NCI-H1105 treated with DMSO at 0.1 percent for 48 hours (cell line): ENCODE measurements around the gene SLC4A1AP.

Experiments used
- DNase-seq: peaks from one replicate; lab custom pipeline; 2025; lab: John Stamatoyannopoulos, UW

SLC4A1AP gene

DNA sequence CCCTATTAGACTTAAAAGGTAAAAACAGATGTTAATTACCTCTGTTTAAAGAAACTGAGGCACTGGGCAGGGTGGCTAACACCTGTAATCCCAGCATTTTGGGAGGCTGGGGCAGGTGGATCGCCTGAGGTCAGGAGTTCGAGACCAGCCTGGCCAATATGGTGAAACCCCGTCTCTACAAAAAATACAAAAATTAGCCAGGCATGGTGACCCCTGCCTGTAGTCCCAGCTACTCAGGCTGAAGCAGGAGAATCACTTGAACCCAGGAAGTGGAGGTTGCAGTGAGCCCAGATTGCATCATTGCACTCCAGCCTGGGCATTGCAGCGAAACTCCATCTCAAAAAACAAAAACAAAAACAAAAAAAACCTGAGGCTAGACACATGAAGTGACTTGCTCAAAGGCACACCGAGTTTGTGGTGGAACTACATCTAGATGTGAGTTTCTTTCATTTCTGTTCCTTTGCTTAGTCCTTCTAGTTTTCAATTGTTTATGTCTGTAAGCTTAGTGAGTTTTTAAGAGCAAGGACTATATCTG, 40.7 kb downstream of the SLC4A1AP start:
- DNase-seq, result no peak

DNA sequence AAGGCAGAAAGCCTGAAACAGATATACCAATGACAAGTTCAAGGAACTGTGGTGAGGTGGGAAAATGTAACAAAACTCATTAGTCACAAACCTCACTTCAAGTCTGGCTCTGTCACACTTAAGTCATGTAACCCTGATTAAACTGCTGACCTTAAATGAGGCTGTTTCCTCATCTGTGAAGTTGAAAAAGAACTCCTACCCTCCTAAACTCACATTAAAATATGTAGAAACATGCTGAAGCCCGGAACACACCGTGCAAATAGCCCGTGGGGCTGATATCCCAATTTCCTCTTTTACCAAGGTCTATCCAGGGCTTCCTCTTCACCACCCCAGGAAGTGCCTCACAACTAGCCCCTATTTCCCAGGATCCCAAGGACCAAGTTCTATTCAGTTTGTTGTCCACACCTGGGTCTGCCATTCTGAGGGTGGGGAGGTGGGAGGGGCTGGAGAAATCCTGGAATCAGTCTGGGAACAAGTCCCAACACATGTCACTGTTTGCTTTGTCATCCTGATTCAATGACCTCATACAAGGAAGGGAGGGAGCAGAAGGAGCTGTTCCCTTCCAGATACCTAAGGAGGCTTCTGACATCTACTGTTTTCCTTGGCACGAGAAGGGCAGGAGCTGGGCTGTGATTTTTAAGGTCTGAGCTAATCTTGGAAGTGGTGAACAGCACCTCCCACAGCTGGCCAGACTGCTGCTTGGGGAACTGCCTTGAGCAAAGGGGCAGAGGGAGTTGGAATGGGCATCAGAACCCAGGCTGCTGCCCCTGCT, 42.3 kb downstream of the SLC4A1AP start:
- DNase-seq, result no peak

- DNase-seq, result no peak
These were observed 44.0 kb downstream of the SLC4A1AP start for GRCh38 chr2:27707462-27708256.

DNA sequence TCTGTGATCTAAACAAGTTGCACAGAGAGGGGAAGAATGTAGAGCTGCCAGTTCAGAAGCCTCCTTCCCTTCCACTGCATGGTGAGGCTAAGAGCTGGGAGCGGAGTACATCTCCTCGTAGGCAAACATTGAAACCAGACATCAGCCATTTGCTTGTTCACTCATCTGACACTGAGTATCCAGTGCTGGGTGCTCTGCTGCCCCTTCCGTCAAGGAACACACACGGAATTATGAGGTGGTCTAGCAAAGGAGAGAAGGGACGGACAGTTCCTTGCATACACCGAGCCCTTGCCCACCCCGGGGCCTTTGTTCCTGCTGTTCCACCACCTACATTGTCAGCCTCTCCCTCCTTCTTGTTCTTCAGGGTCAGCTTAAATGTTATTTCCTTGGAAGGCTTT, 44.6 kb downstream of the SLC4A1AP start:
- DNase-seq, result no peak

GRCh38 chr2:27708666-27709065, 45.0 kb downstream of the SLC4A1AP start:
- DNase-seq, result no peak

DNA sequence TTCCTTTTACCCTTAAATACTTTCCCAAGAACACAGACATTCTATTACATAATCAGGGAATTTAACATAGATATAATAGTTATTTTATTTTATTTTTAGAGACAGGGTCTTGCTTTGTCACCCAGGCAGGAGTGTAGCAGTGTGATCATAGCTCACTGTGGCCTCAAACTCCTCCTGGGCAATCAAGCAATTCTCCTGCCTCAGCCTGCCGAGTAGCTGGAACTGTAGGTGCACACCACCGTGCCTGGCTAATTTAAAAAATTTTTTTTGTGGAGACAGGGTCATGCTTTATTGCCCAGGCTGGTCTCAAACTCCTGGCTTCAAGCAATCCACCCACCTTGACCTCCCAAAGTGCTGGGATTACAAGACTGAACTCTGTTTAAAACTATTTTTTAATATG, 45.6 kb downstream of the SLC4A1AP start:
- no peak for DNase-seq

DNA sequence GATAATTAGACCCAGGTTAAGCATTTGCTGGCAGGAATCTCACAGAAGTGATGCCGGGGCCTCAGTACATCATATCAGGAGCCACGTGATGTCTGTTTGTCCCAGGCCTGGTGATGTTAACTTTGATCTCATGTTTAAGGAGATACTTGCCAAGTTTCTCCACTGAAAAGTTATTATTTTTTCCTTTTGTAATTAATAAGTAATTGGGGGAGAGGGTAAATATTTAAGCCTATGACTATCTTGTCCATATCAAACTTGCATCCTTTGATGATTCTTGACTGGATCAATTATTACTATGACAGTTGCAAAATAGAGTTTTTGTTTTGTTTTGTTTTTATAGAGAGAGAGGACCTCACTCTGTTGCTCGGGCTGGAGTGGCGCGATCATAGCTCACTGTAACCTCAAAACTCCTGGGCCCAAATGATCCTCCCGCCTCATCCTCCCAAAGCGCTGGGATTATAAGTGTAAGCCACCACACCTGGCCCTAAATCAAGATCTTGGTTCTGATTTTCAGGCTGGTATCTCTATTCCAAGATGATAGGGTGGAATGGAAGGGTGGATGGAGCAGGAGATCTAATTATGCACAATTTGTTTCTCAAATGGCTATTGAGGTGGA, 46.4 kb downstream of the SLC4A1AP start:
- DNase-seq, result no peak

DNA sequence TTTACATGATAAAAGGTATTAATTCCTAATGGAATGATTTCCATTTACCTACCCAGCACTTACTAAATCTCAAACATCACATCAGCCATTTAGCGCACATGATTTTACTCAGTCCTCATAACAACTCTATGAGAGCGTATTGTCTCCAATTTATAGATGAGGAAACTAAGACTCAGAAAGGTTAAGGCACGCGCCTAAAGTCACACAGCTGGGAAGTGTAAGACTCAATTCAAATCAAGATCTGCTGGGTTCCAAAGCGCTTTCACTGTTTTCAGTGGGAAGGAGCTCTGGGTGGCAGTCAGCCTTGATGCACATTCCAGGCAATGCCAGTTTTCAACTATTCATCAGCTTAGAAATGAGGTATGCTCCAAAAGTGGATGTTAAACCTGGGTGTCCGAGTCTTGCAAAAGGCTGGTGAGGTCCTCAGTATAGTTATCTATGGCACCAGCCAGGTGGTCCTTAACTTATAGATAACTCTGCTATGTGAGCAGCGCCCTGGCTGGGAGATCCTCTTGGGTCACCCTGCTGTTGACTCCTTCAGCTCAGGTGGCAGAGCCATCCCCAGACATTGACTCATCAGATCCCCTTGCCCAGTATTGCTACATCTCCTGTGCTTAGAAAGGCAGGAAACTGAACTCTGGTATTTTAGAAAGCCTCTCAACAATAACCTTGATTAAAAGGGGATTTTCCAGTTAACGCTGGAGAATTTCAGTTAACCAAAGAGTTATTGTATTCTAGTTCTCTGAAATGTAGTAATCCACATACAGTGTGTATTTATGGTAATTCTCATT, 47.1 kb downstream of the SLC4A1AP start:
- DNase-seq, result no peak

DNA sequence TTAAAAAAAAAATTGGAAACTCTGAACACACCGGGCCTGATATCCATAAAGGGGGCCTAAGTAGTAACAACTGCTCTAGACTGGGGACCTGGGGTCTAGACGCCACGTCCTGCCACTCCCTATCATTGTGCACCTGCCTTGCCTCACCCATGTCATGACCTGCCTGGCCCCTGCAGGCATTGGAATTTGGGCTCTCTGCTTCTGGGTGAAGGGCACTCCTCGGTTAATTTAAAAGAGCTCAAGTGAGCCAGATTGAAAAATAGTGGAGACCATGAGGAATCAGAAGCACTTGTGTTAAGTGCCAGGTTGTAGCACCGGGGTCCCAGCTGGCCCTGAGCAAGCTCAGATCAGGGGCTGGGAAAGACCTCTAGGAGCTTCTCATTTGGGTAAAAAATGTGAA, 48.1 kb downstream of the SLC4A1AP start:
- DNase-seq, result no peak

- DNase-seq, result no peak
These were observed 48.8 kb downstream of the SLC4A1AP start for GRCh38 chr2:27712522-27712921.

- no peak for DNase-seq
These were observed 49.5 kb downstream of the SLC4A1AP start for GRCh38 chr2:27713201-27713600.

DNA sequence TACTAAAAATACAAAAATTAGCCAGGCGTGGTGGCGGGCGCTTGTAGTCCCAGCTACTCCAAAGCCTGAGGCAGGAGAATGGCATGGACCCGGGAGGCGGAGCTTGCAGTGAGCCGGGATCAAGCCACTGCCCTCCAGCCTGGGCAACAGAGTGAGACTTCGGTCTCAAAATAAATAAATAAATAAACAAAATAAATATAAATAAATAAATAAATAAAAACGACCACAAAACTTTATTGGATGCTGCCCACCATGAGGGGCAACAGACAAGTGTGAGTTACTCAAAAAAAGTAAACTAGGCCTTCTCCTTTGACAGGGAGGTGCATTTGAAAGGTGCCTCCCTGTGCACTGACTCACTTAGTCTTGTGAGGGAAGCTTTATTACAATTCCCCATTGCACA, 50.4 kb downstream of the SLC4A1AP start:
- DNase-seq, result no peak

- DNase-seq, result no peak
These were observed 51.2 kb downstream of the SLC4A1AP start for GRCh38 chr2:27714851-27715291.

- DNase-seq, result peak; percentile 9
These were observed 51.9 kb downstream of the SLC4A1AP start for GRCh38 chr2:27715318-27716210.

DNA sequence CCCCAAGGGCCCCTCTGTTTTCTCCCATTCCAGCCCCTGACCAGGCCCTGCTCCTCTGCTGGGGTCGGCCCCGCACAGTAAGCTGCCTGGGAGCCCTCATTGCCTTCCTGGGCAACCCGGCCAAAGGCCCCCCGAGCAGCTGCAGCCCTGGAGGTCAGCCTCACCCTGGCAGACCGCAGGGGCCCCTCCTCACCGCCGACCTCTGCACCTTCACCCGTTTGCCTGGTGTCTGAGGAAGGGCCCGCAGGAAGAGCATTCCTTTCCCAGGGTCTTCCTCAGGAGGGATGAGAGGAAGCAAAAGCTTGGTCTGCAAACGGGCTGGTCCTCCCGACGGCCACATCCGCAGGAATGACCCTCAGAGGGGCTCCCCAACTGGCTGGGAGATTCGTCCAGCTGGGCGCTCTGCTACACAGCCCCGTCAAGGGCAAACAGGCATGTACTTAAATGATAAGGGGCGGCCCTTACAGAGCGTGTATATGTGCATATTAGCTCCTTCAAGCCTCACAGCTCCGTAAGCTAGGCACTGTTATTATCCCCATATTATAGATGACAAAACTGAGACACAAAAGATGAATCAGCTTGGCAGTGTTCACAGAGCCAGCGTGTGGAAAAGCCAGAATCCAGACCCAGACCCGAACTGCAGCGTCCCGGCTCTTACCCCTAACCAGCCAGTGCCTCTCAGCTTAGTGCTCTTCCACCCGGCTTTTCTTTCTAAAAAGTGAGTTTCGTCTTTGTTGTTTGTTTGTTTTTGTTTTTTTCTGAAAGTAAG, 52.8 kb downstream of the SLC4A1AP start:
- DNase-seq, result no peak

DNA sequence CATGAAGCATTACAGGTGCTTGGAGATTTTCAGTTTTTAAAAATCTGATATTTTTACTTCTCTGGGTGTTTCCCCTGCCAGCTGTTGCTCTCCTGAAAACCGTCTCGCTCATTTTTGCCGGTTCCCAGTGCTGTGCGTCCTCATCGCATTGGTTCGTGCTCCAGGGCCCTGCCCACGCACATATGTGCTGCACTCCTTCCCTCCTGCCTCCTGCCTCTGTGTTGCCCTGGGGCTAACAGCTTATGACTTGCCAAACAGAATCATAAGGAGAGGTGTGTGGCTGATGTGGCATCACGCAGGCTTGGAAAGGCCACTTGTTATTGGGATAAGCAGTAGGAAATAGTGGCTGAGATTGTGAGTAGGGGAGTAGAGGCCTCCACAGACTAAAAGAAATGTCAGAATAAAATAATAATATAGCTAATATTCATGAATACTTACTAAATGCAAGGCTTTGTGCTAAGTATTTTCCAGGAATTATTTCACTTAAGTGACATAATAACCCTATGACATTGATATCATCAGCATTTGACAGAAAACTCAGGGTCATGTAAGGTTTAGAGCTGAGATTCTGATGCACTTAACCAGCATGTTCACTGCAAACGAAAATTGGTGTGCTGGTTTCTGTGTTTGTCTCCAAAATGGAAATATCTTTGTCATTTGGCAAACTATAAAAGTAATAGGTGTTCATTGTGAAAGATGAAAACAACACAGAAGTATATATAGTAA, 53.5 kb downstream of the SLC4A1AP start:
- DNase-seq, result no peak

- no peak for DNase-seq
These were observed 56.4 kb downstream of the SLC4A1AP start for GRCh38 chr2:27720004-27720551.

- no peak for DNase-seq
These were observed 57.6 kb downstream of the SLC4A1AP start for GRCh38 chr2:27721335-27721734.

GRCh38 chr2:27721884-27722485, 58.3 kb downstream of the SLC4A1AP start:
- no peak for DNase-seq
